Smooth muscle cell (in vitro differentiated cells): ENCODE results near the gene BSDC1. TPM values are rescaled to one million over a fixed set of nuclear protein-coding genes. Genes with fewer than 3 reads are reported as not detected.

Experiments used
- DNase-seq: peaks from one replicate; lab custom pipeline; 2025; ENCODE audit not compliant: unreplicated experiment; lab: John Stamatoyannopoulos, UW
- H2AFZ ChIP-seq: fragments of 200-600 bp; sonication (generic); 2 replicates; pipeline ENCODE4 v1.6.0; 2016; ENCODE audit warnings: antibody characterized with exemption, low read depth, mild to moderate bottlenecking
- H3F3A ChIP-seq: fragments of 200-600 bp; sonication (generic); 2 replicates; pipeline ENCODE4 v1.6.0; 2017; ENCODE audit warnings: antibody characterized with exemption, low read depth
- H3K27ac ChIP-seq: fragments of 200-600 bp; sonication (generic); 2 replicates; pipeline ENCODE4 v1.5.1; 2016; ENCODE audit warnings: low read depth, mild to moderate bottlenecking
- H3K27me3 ChIP-seq: fragments of 200-600 bp; sonication (generic); 2 replicates; pipeline ENCODE4 v1.6.1; 2016; ENCODE audit warnings: low read depth, mild to moderate bottlenecking
- H3K36me3 ChIP-seq: fragments of 200-600 bp; sonication (generic); 2 replicates; pipeline ENCODE4 v1.5.1; 2016; ENCODE audit warnings: low read depth
- H3K4me1 ChIP-seq: fragments of 200-600 bp; sonication (generic); 2 replicates; pipeline ENCODE4 v1.5.1; 2016; ENCODE audit warnings: low read depth
- H3K4me2 ChIP-seq: fragments of 200-600 bp; sonication (generic); 2 replicates; pipeline ENCODE4 v1.6.0; 2016; ENCODE audit warnings: mild to moderate bottlenecking
- H3K4me3 ChIP-seq: fragments of 200-600 bp; sonication (generic); 2 replicates; pipeline ENCODE4 v1.5.1; 2016; ENCODE audit warnings: mild to moderate bottlenecking
- H3K79me2 ChIP-seq: fragments of 200-600 bp; sonication (generic); 2 replicates; pipeline ENCODE4 v1.6.0; 2016; ENCODE audit warnings: low read depth, mild to moderate bottlenecking
- H3K9ac ChIP-seq: fragments of 200-600 bp; sonication (generic); 2 replicates; pipeline ENCODE4 v1.6.0; 2016; ENCODE audit warnings: low read depth
- H3K9me3 ChIP-seq: fragments of 200-600 bp; sonication (generic); replicated peaks from 2 replicates; pipeline ENCODE4 v1.5.1; 2016; ENCODE audit warnings: low read depth
- H4K20me1 ChIP-seq: fragments of 200-600 bp; sonication (generic); 2 replicates; pipeline ENCODE4 v1.6.0; 2016; ENCODE audit warnings: low read depth
- CTCF ChIP-seq: fragments of 200-600 bp; sonication (generic); IDR thresholded peaks from 2 replicates; pipeline ENCODE4 v1.5.1; 2017; ENCODE audit warnings: borderline replicate concordance, mild to moderate bottlenecking, antibody characterized with exemption; ENCODE audit not compliant: insufficient read depth, poor library complexity, severe bottlenecking
- WGBS: methylation state at CpG from one replicate; pipeline ENCODE4 v1.1.7; 2016; ENCODE audit warnings: low lambda C conversion rate; 5-methylcytosine and 5-hydroxymethylcytosine counted together
- polyA plus RNA-seq: library from polyadenylated mRNA; unstranded; fragments of >200 nt; fragmentation: Nextera tagmentation; extraction: Ambion mirVana; gene quantifications from 2 replicates; pipeline ENCODE4 v1.2.1, GENCODE V29; 2016
- total RNA-seq: library from RNA; depleted of rRNA; stranded (reverse); fragments of >200 nt; gene quantifications from 2 replicates; pipeline ENCODE4 v1.2.3, GENCODE V29; 2014

BSDC1 gene
- total and polyA plus RNA-seq, 2 experiments from 2014 or later = 45.4 to 57.3 TPM

- Histone ChIP-seq H4K20me1 (no peaks in the 10 kb centered on the region), H3F3A (peaks cover 9% of the 10 kb centered on the region), H3K27ac (no peak overlapping the region), H3K4me3 (no peak overlapping the region), H3K9me3 (no peaks in the 10 kb centered on the region), H3K9ac (no peak overlapping the region), H3K27me3 (no peaks in the 10 kb centered on the region), H3K36me3 (no peaks in the 10 kb centered on the region), H2AFZ (no peak overlapping the region), H3K4me1 (no peaks in the 10 kb centered on the region), H3K79me2 (no peaks in the 10 kb centered on the region), H3K4me2 (no peak overlapping the region)
- WGBS = 87% methylated on average over 8 of the region's 8 CpGs
- DNase-seq = no peak
- TF ChIP-seq CTCF = no peak
Observed at GRCh38 chr1:32345289-32345827, 48.9 kb downstream of the BSDC1 start.

GRCh38 chr1:32342704-32343103 is 51.5 kb downstream of the BSDC1 start:
- Histone ChIP-seq H2AFZ (no peak overlapping the region), H4K20me1 (no peaks in the 10 kb centered on the region), H3F3A (peaks cover 4% of the 10 kb centered on the region), H3K4me3 (no peak overlapping the region), H3K79me2 (no peaks in the 10 kb centered on the region), H3K36me3 (no peaks in the 10 kb centered on the region), H3K27ac (no peak overlapping the region), H3K9ac (no peak overlapping the region), H3K9me3 (no peaks in the 10 kb centered on the region), H3K4me1 (peaks cover 10% of the 10 kb centered on the region), H3K4me2 (no peak overlapping the region), H3K27me3 (no peaks in the 10 kb centered on the region)
- WGBS = 94% methylated on average over 10 of the region's 10 CpGs
- DNase-seq = no peak
- no peak for TF ChIP-seq CTCF

GRCh38 chr1:32341971-32342370 is 52.3 kb downstream of the BSDC1 start:
- Histone ChIP-seq H3K27me3 (no peaks in the 10 kb centered on the region), H2AFZ (no peak overlapping the region), H3F3A (peaks cover 4% of the 10 kb centered on the region), H3K9ac (no peak overlapping the region), H3K4me1 (peaks cover 18% of the 10 kb centered on the region), H3K4me3 (no peak overlapping the region), H3K79me2 (no peaks in the 10 kb centered on the region), H3K36me3 (no peaks in the 10 kb centered on the region), H3K9me3 (no peaks in the 10 kb centered on the region), H3K4me2 (no peak overlapping the region), H3K27ac (no peak overlapping the region), H4K20me1 (no peaks in the 10 kb centered on the region)
- DNase-seq = no peak
- WGBS = 83% methylated on average over 5 of the region's 5 CpGs
- no peak for TF ChIP-seq CTCF

- Histone ChIP-seq H3K4me3 (no peak overlapping the region), H3K27me3 (no peaks in the 10 kb centered on the region), H3F3A (peaks cover 4% of the 10 kb centered on the region), H3K9me3 (no peaks in the 10 kb centered on the region), H4K20me1 (no peaks in the 10 kb centered on the region), H3K9ac (no peak overlapping the region), H2AFZ (no peak overlapping the region), H3K79me2 (no peaks in the 10 kb centered on the region), H3K36me3 (no peaks in the 10 kb centered on the region), H3K27ac (no peak overlapping the region), H3K4me2 (no peak overlapping the region), H3K4me1 (peaks cover 25% of the 10 kb centered on the region)
- TF ChIP-seq CTCF = no peak
- no peak for DNase-seq
- WGBS = 95% methylated on average over 11 of the region's 11 CpGs
Observed at GRCh38 chr1:32341186-32341757, 53.0 kb downstream of the BSDC1 start.
